ENCODE results near the gene HCN2. TPM values are rescaled to one million over a fixed set of nuclear protein-coding genes. Genes with fewer than 3 reads are reported as not detected.

The HCN2 gene
- total RNA-seq, 3 donors from 2014 or later = under 0.01 to 0.44 TPM; not detected in 1

GRCh38 chr19:555474-555808 lies 34.2 kb upstream of the HCN2 start:
- TF ChIP-seq CTCF (IDR thresholded peaks at IDR 0.05) (no peak), POLR2AphosphoS5 (IDR thresholded peaks at IDR 0.05) (no peak), POLR2A (IDR thresholded peaks at IDR 0.05) (no peak)
- H3K27ac ChIP-seq = no peak overlapping the region

GRCh38 chr19:556611-557382 lies 32.9 kb upstream of the HCN2 start:
- H3K4me3 ChIP-seq = no peak overlapping the region
- TF ChIP-seq POLR2AphosphoS5 (IDR thresholded peaks at IDR 0.05) (no peak), CTCF (IDR thresholded peaks at IDR 0.05) (no peak), POLR2A (IDR thresholded peaks at IDR 0.05) (no peak)
- intact Hi-C loops (cut with DNase I; ENCODE audit: low total_unique reads) = no loop called here
- no peaks in the 10 kb centered on the region for H3K27me3 ChIP-seq
- H3K4me1 ChIP-seq = peaks cover 0 to 7% of the 10 kb centered on the region in 2 donors
- DNase-seq (ENCODE audit: low spot score in 2 of 2) = no peak
- no peaks in the 10 kb centered on the region for H3K9me3 ChIP-seq
- no peak overlapping the region for H3K27ac ChIP-seq
- no peaks in the 10 kb centered on the region for H3K36me3 ChIP-seq

More at GRCh38 chr19:555474-555808, 34.2 kb upstream of the HCN2 start:
- intact Hi-C loops (cut with DNase I; ENCODE audit: low total_unique reads) = no loop called here
- Histone ChIP-seq H3K36me3 (no peaks in the 10 kb centered on the region), H3K4me1 (peaks cover 0 to 7% of the 10 kb centered on the region in 2 donors), H3K27me3 (no peaks in the 10 kb centered on the region), H3K4me3 (no peak overlapping the region), H3K9me3 (no peaks in the 10 kb centered on the region)
- DNase-seq (ENCODE audit: low spot score in 2 of 2) = no peak

GRCh38 chr19:558770-559439 lies 30.8 kb upstream of the HCN2 start:
- DNase-seq (ENCODE audit: low spot score in 2 of 2) = peak; percentile 34 to 79
- TF ChIP-seq POLR2AphosphoS5 (IDR thresholded peaks at IDR 0.05) (no peak), CTCF (IDR thresholded peaks at IDR 0.05) (no peak), POLR2A (IDR thresholded peaks at IDR 0.05) (no peak)
- Histone ChIP-seq H3K9me3 (no peaks in the 10 kb centered on the region), H3K4me3 (no peak overlapping the region), H3K36me3 (no peaks in the 10 kb centered on the region), H3K27me3 (no peaks in the 10 kb centered on the region), H3K4me1 (peaks cover 0 to 7% of the 10 kb centered on the region in 2 donors), H3K27ac (peak overlapping the region in 1 of 2 donors; percentile 38)
- intact Hi-C loops (cut with DNase I; ENCODE audit: low total_unique reads) = no loop called here

GRCh38 chr19:560121-560520 lies 29.6 kb upstream of the HCN2 start:
- Histone ChIP-seq H3K36me3 (no peaks in the 10 kb centered on the region), H3K4me1 (peaks cover 0 to 7% of the 10 kb centered on the region in 2 donors), H3K27ac (no peak overlapping the region), H3K4me3 (no peak overlapping the region), H3K27me3 (no peaks in the 10 kb centered on the region), H3K9me3 (no peaks in the 10 kb centered on the region)
- no peak for DNase-seq (ENCODE audit: low spot score in 2 of 2)
- intact Hi-C loops (cut with DNase I; ENCODE audit: low total_unique reads) = no loop called here
- TF ChIP-seq POLR2A (IDR thresholded peaks at IDR 0.05) (no peak), CTCF (IDR thresholded peaks at IDR 0.05) (no peak), POLR2AphosphoS5 (IDR thresholded peaks at IDR 0.05) (no peak)

GRCh38 chr19:566403-566802 lies 23.3 kb upstream of the HCN2 start:
- no peaks in the 10 kb centered on the region for H3K27me3 ChIP-seq
- H3K27ac ChIP-seq = no peak overlapping the region
- H3K9me3 ChIP-seq = no peaks in the 10 kb centered on the region
- no peaks in the 10 kb centered on the region for H3K36me3 ChIP-seq
- H3K4me3 ChIP-seq = no peak overlapping the region
- peak in 2 of 3 donors; percentile 38 to 39 for TF ChIP-seq POLR2AphosphoS5 (IDR thresholded peaks at IDR 0.05)
- TF ChIP-seq CTCF (IDR thresholded peaks at IDR 0.05) = no peak
- intact Hi-C loops (cut with DNase I; ENCODE audit: low total_unique reads) = no loop called here
- no peaks in the 10 kb centered on the region for H3K4me1 ChIP-seq
- peak in 1 of 2 donors; percentile 43 for DNase-seq (ENCODE audit: low spot score in 2 of 2)

Measured in breast epithelium (tissue), 4 donors.